Embryonic facial prominence (tissue), 1 donor: ENCODE measurements around the gene DPCD.
"Not testable (repeated sequence)": the region's sequence is repeated elsewhere in the genome, so short reads cannot be mapped to it uniquely, and the experiment has no call there.

Experiments
- DNase-seq: peaks from one replicate; pipeline ENCODE4 v3.0.0-alpha.2; 2016; ENCODE audit errors: extremely low spot score

Gene DPCD

DNA sequence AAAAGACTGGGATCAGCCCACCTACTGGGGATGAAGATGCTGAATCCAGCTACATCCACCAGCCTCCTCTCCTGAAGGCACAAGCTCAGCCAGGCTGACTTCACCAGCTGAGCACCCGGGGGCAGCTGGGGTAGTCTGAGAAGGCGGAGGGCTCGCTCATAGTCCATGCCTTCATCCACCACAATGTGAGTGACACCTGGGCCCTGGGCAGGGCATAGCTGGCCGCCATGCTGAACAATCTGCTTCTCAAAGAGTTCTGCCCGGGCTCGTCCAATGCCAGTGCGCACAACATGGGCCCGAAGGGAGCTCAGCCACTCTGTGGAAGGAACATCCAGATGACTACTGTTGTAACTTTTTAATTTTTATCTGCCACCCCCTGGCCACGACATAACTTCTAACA, 2.3 kb upstream of the DPCD start:
- DNase-seq, result no peak

DNA sequence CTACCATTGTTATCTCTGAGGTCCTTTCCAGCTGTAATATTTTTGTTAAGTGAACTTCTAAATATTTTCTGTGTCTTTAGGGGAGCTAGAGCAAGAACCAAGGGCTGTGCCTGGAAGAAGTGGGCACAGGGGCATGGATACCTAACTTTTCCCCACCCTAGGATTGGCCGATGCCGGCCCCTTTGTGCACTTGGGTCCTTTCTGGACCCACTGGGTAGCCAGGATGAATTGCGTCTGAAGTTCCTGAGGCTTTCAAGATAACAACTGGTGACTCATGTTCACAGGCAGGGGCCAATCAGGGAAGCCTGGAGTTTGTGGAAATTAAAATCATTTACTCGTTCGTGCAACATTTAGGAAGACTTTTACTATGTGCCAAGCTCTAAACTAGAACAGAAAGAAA, 758 bp downstream of the DPCD start:
- DNase-seq, result no peak

DNA sequence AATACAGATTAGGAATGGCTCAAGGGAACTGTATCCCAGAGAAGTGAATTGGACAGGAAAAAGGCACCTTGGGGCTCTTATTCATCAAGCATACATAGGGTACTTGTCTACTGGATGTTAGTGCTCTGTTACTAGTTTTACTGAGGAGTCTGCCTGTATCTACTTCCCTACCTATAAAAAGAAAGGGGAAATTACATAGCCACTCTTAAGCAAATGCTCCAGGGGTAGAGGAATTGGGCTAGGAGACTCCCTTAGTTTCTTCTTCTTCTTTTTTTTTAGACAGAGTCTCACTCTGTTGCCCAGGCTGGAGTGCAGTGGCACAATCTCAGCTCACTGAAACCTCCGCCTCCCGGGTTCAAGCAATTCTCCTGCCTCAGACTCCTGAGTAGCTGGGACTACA, 5.2 kb downstream of the DPCD start:
- not testable (repeated sequence) for DNase-seq

DNA sequence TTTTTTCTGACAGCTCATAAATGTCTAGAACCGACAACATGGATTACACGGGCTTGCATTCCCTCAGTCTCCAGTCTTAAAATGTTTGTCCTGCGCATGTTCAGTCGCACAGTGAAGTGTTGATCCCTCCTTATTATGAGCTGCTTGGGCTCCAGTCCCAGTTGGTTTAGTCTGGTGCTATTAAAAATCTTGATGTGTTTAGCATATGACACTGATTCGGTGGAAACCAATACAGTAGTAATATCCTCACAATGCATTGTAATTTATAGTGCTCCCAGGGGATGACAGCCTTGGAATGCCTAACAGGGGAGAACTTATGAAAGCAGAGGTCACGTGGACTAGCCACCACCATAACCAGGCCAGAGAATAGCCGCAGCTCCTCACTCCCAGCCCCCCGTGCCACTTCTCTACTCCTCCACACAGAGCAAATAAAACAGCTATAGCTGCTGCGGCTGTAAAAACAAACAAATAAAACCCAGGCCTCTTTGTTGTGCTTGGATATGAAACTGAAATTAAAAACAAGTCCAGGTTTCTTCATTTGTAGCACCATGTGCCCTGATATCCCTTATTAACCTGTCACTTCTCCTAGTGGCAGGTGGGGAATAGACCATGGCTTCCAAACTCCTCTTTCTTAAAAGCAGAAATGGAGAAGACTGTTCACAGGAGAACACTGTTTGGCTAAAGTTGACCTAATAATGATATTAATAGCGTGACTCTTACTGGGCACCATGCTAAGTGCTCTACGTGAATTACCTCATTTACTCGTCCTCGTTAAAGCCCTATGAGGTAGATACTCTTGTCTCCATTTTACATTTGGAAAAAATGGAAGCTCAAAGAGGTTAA, 7.7 kb downstream of the DPCD start:
- DNase-seq, result no peak

DNA sequence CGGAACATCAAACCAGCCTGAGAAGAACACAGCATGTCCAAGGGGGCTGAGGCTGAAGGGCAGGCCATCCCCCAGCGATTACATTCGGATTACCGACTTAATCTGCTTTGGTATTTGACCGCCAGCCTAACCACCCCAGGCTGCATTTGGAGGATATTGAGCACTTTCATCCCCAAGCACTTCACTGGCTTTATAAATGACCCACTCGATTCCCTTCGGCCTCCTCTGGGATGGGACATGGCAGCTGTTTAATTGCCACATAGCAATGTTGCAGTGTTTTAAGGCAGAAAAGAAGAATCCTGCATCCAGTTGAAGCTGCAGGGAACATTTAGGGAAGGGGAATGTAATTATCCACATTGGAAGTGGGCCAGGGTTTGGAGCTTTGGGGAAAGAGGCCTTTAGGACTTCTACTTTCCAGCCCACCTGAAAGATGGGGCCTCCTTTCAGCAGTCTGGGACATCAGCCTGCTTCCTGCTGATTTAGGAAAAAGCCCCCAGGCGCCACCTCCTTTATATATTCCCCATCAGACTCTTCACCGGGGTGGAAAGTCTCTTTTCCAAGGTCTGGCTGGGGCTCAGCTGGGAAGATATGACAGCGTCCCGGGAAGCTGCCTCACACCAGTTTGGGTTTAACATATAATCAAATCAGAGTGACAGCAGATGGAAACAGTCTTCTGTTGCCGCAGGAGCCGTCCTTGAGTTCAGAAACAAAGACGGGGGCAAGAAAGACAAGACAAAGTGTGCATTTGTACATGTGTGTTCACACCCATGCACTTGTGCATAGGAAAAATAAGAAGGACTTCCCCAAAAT, 9.2 kb downstream of the DPCD start:
- DNase-seq, result no peak

DNA sequence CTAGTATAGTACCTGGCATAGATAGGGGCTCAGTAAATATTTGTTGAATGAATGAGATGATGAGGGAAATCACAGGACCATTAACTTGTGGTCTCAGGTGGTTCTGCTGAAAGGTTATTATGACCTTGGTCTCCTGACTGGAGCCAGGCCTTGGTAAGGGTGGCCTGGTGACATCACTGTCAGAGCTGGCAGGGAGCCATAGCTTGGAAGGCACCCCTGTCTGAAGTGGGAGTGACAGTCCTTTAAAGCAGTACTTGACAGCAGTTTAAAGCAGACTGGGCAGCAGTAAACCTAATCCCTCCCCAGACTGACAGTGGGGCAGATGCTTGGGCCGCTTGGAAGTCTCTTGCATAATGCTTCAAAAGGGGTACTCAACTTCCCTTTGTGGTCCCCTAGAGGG, 13.4 kb downstream of the DPCD start:
- no peak for DNase-seq

DNA sequence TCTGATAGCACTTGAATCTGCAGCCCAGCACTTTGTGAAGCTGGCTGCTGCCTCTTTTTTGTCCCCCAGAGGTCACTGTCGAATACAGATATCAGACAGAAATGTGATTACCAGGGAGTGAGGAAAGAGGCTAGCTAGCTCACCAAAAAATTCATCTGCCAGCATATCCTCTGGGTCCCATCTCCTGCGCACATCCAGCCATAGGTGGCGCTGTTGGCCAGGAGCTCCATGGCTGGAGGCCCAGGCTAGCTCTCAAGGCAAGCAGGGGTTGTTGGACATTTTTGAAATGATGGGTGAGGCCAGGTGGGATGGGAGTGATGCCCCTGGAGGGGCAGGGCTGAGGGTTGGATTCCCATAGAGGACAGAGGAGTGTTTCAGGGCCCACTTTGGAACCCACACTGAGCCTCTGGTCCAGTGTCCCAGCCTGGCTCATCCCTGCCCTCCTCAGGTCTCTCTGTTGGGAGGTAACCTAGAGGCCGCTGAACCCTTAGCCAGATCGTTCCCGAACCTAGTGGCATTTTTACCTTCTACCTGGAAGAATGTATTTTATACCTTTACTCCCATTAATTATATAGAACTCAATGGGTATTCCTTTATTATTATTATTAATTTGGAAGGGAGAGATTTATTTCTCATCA, 14.8 kb downstream of the DPCD start:
- DNase-seq, result no peak

DNA sequence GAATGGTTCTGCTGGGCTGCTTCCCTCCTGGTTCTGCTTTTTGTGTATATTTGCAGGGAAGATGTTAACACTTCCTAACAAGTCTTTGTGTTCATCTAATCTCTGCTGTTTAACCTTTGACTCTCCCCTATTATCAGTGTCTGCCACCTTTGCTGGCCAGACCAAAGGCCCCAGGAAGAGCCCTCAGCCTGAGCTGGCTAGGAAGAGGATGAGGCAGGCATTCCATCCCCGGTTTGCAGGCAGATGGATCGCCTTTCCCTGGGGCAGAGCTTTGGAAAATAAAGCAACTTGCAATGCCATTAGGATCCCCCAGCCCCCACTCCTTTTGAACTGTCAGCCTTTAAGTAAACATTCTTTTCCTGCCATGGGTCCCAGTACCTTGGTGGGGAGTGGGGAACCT, 19.0 kb downstream of the DPCD start:
- DNase-seq, result no peak

DNA sequence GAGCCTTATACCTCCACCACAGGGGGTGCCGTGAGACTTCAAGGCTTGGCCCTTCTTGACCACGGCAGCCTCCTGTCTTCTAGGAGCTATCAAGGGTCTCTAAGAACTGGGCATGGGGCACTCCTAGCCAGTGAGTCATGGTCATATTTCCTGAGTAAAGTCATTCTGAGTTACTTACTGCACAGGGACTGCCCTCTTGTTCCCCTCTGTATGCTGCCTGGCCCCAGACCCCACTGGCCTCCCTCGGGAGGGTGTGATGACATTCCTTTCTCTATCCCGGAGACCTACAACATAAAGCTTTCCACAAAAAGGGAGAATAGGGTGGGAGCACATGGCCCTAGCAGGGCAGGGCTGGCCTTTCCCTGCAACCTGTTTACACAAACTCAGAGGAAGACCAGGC, 21.4 kb downstream of the DPCD start:
- DNase-seq, result no peak

DNA sequence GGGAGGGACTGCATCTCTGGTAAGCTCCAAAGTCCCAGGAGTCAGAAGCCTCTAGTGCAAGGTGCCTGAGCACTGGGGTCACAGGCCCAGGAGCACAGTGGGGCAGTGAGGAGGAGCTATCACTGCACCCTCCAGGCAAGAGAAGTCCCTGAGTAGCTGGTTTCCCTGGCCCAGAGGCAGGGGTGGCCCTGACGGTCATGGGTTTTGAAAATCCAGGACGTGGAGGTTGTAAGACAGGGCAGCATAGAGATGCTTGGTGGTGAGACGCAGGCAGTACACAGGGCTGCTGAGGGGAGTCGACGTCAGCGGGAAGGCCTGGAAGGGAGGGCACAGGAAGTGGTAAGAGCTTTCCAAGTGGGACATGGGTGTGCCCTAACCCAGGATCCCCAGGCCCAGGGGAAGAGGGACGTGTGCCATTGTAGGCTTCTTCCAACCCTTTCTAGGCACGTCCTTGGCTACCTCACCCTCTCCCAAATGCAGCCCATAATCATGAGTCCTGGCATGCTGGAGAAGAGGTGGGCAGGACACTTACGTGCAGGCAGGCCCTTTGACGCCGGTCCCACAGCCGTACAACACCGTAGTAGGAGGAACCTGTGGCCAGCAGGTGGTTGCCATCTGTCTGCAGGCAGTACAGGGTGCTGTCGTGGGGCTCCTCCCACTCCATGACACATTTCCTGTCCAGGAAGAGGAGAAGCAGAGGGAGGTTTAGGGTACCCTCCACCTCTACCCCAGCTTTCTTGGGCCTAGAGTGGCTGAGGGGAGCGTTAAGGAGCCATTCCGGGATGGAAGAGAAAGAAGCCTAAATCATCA, 23.2 kb downstream of the DPCD start:
- DNase-seq, result no peak

DNA sequence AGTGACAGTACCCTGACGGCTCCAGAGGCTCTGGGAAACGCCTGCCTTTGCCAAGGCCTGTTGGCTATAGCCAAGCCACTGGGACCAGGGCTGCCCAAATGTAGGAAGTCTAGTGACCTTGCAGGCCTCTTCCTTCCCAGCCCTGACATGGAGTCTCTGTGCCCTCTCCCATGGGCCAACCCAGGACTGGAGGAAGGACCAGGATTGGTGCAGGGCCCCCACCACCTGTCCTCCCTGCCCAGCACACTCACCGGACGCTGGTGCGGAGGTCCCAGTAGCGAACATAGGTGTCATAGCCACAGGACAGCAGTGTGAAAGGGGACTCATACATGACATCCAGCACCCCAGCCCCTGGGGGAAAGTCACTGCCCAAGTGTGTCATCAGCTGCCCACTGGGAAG, 24.0 kb downstream of the DPCD start:
- no peak for DNase-seq

DNA sequence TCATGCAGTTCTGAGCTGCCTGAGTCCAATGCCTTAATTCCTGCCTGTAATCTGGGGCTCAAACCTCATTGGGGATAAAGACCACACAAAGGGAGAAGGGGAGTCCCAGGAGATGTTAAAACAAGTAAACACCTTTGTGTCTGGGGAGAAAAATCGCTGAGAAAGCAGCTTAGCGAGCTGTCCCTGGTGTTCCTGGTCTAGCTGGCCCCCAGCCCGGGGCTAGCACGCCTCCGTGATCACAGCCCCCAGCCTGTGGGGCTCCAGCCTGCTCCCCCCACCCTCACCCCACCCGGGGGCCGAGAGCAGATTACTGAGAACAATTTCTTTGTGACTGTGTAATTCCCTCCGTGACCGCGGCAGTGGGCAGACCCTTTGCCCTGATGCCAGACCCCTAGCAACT, 24.8 kb downstream of the DPCD start:
- DNase-seq, result no peak

DNA sequence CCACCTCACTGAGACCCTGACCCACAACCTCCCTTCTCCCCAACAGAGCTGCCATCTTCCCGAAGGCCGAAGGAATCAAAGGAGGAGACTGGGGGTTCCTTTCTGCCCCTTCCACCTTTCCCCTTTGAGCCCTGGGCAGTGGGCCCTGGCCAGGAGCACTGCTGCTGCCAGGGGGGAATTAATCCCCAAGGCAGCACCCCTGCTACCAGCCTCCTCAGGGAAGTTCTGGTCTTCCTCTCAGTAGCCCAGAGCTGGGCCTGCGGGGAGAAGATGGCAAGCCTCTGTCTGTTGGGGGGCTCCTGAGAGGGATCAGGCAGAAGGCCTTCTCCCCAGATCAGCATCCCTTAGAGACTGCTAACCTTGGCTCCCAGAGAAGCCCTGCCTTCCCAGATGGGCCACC, 25.5 kb downstream of the DPCD start:
- DNase-seq, result no peak

DNA sequence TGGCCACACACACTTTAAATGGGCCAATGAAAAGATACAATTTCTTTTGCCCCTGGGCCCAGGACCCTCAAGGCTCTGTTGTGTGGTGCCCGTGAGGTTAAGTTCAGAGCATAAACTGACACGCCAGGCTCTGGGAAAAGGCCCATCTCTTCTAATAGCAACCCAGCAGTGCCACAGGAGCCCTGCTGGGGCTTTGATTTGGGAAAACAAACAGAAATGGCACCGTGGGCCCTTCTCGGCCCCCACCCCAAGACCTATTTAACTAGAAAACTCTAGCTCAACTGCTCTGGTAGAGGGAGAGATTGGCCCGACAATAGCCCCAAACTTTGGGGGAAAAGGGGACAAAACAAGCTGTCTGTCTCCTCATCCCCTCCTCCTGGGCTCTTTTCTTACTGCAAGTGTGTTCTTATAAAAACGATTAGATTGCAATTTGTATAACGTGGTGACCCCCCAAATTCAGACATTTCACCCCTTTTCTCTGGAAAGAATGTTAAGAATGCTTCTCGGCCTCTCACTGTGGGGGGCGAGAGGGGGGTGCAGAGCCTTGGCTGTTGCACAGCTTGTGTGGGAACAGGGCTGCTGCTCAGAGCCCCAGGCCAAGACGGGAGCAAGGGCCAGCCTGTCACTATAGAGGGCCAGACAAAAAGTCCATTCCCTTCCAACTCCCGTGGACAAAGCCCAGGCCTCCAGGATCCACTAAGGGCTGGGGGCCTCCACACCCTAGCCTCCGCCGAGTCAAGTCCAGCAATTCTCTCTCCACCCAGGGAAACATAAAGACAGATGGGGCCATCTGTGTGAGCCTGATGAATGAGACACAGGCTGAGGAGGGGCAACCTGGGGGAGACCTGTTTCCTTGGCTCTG, 26.8 kb downstream of the DPCD start:
- DNase-seq, result no peak

DNA sequence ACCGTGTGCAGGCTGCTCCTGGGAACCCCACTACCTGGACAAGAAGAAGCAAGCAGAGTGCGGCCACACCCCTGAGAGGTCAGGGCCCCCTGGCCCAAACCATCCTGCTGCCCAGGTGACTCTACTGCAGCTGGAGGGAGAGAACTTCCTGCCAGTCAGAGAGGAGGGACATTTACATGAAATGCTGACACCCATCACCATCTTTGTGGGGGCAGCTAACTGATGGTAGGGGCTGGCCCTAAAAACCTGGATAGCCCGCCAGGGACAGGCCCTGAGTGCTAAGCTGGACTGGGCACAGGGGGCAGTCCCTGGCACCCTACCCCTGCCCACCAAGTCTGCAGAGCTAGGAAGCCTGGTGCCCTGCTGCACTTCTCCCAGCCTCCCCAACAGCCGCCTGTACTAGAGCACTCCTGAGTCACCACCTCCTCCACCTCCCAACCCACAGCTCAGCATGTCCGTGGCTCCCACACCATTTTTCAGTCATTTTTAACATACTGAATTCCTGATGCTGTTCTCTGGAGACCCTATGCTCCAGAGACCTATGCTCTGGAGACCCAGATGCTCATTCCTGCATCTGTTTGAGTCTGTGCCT, 27.5 kb downstream of the DPCD start:
- DNase-seq, result no peak

DNA sequence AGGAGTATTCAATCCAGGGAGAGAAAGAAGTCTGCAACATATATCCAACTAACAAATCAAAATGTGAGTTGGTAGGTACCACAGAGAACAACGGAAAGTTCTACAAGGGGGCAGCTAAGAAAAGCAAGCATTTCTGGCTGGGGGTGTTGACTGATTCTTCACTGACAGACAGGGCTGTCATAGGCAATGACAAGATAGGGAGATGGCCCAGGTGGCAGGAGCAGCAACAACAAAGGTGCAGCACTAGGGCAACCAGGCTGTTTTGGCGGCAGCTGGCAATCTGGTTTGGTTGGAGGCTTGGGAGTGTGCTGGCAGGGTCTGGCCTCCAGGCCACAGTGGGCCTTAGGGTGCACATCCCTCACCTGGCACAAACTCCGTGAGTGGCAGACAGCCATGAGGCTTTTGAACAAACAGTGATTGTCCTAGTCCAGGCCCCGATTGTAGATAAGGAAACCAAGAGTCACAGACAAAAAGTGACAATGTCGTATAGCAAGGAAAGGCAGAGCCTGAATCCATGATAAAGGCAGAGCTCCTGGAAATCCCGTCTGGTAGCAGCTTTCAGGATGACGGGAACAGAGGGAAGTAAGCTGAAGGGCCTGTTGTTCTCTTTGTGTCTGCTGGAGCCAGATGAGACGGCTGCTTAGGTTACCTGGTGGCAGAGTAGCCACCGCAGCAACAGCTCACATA, 28.4 kb downstream of the DPCD start:
- no peak for DNase-seq

DNA sequence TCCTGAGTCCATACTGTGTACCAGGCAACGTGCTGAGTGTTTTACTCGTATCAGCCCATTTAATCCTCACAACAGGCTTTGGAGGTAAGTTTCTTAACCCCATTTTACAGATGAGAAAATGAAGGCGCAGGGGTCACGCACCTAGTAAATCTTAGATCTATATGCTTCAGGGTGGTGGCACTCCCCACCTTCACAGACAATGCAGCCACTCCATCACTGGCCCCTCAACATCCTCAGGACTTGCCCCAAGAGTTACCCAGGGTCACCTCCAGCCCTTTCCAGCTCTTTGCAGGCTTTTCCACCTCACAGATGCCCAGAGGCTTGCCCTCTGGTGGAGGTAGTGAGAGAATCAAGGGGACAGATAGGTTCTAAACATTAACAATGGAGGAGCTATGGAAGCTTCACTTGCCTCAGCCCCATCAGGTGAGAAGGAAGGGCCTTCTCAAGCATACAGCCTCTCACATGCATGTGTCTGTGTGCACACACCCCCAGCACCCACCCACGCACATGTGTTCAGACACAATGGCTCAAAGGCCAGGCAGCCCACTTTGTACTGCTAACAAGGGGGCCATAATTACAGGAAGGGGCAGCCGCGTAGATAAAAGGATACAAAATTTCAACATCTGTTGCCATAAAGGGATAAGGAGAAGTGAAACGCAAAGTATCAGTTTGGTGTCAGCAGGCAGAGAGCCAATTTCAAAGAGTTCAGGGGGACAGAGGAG, 29.1 kb downstream of the DPCD start:
- no peak for DNase-seq

DNA sequence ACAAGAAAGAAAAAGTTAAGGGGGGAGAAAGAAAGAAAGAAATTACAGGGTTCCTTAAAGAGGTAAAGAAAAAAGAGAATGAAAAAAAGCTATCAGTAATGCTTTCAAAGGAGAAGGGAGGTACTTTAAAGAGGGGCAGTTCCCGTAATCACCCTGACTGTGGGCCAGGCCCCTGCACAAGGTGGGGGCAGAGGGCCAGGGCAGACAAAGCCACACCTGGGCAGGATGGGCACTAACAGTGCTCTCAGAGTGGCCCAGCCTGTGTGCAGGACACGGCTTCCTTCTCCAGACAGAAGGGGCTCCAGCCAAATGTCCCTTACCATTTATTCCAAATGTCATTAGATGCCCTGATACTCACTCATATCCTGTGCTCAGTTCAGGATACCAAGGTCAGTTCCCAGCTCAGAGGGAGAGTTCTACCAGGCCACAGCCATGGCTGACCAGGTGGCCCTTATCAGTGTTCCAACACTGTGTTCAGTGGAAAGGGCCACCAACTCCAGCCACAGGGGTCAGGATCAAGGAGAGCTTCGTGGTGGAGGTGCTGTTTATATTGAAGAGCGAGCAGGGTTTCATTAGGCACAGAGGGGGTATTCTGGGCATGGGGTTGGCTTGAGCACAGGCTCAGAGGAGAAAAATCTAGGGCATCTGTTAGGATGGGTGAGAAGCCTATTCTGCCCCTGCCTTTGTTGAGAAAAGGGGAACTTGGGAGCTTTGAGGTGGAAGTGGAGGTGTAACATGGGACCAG, 29.9 kb downstream of the DPCD start:
- DNase-seq, result no peak

DNA sequence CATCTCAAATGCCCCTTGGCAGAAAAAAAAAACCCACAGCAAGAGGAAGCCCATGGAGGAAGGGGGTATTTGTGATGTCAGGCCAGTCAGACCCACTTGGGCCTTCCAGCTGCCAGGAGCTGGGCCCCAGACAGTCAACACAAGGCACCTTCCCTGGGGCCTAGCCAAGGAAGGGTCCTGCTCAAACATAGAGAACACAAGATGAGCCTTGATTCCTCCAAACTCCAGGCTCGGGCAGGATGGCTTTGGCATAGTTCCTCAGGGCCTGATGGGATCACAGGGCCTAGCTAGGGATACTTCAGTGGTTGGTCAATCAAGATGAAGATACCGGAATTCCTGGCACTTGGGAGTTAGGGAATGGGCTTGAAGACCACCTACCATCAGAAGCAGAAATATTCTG, 30.8 kb downstream of the DPCD start:
- no peak for DNase-seq
